Stimulated activated naive CD4-positive, alpha-beta T cell (primary cell): ENCODE measurements around the gene HS3ST4.
"Not testable (repeated sequence)": the region's sequence is repeated elsewhere in the genome, so short reads cannot be mapped to it uniquely, and the experiment has no call there.

ENCODE experiments used
- DNase-seq, 6 experiments: peaks; one replicate each; lab custom pipeline; 2025; lab: John Stamatoyannopoulos, UW

Gene HS3ST4

GRCh38 chr16:25734430-25735385 is 42.9 kb downstream of the HS3ST4 start:
- DNase-seq, result no peak

GRCh38 chr16:25735645-25736044 is 43.9 kb downstream of the HS3ST4 start:
- DNase-seq, result no peak

GRCh38 chr16:25747160-25747758 is 55.5 kb downstream of the HS3ST4 start:
- DNase-seq, result no peak

GRCh38 chr16:25748092-25748654 is 56.4 kb downstream of the HS3ST4 start:
- DNase-seq, result no peak

GRCh38 chr16:25750488-25751216 is 58.9 kb downstream of the HS3ST4 start:
- no peak for DNase-seq

- DNase-seq, result no peak
Observed at GRCh38 chr16:25751230-25751835, 59.6 kb downstream of the HS3ST4 start.

GRCh38 chr16:25764466-25764865 is 72.7 kb downstream of the HS3ST4 start:
- DNase-seq, result no peak

- no peak for DNase-seq
Observed at GRCh38 chr16:25771216-25771615, 79.5 kb downstream of the HS3ST4 start.

GRCh38 chr16:25771812-25772568 is 80.2 kb downstream of the HS3ST4 start:
- DNase-seq, result no peak

- DNase-seq, result not testable (repeated sequence)
Observed at GRCh38 chr16:25776214-25776613, 84.5 kb downstream of the HS3ST4 start.

GRCh38 chr16:25783226-25783625 is 91.5 kb downstream of the HS3ST4 start:
- DNase-seq, result no peak

- no peak for DNase-seq
Observed at GRCh38 chr16:25785361-25785760, 93.6 kb downstream of the HS3ST4 start.

- no peak for DNase-seq
Observed at GRCh38 chr16:25786748-25787147, 95.0 kb downstream of the HS3ST4 start.

GRCh38 chr16:25788637-25789036 is 96.9 kb downstream of the HS3ST4 start:
- DNase-seq, result no peak

- DNase-seq, result no peak
Observed at GRCh38 chr16:25796239-25796638, 104.5 kb downstream of the HS3ST4 start.

- no peak for DNase-seq
Observed at GRCh38 chr16:25798065-25798464, 106.3 kb downstream of the HS3ST4 start.

GRCh38 chr16:25799816-25800215 is 108.1 kb downstream of the HS3ST4 start:
- no peak for DNase-seq

GRCh38 chr16:25812215-25812614 is 120.5 kb downstream of the HS3ST4 start:
- DNase-seq, result no peak

- DNase-seq, result no peak
Observed at GRCh38 chr16:25817295-25817694, 125.5 kb downstream of the HS3ST4 start.

GRCh38 chr16:25817876-25818275 is 126.1 kb downstream of the HS3ST4 start:
- no peak for DNase-seq

GRCh38 chr16:25823891-25824290 is 132.1 kb downstream of the HS3ST4 start:
- DNase-seq, result no peak
